GM12878 (cell line): ENCODE results near the gene GFRA1.

ENCODE experiments used
- CHD2 ChIP-seq: IDR thresholded peaks from 2 replicates; pipeline ENCODE4 v1.6.1; 2011; ENCODE audit warnings: low read depth, low read length, improper control_type of control experiment, borderline replicate concordance
- GABPA ChIP-seq: IDR thresholded peaks from 2 replicates; pipeline ENCODE4 v1.6.1; 2014; ENCODE audit warnings: antibody characterized with exemption, low read depth, mild to moderate bottlenecking, inconsistent platforms
- HDAC6 ChIP-seq: fragments of 200-600 bp; sonication (generic); IDR thresholded peaks from one replicate; pipeline ENCODE4 v1.8.0; 2017; ENCODE audit warnings: antibody characterized with exemption; ENCODE audit not compliant: unreplicated experiment
- POLR2AphosphoS5 ChIP-seq: IDR thresholded peaks from 2 replicates; pipeline ENCODE4 v1.6.1; 2011; ENCODE audit warnings: mild to moderate bottlenecking, low read length, inconsistent platforms
- SIN3A ChIP-seq: IDR thresholded peaks from 2 replicates; pipeline ENCODE4 v1.6.1; 2012; ENCODE audit warnings: low read depth, low read length, improper control_type of control experiment
- TAF1 ChIP-seq: IDR thresholded peaks from 2 replicates; pipeline ENCODE4 v1.6.1; 2011; ENCODE audit warnings: mild to moderate bottlenecking, low read depth, low read length, borderline replicate concordance
- TF ChIP-seq, protein P1 (sequence below), 3 experiments: IDR thresholded peaks in 2 of 3; conservative IDR thresholded peaks in 1 of 3; 2 replicates each; pipeline ENCODE4 v1.5.1; 2011; ENCODE audit warnings: low read depth in 3 of 3, low read length in 3 of 3, mild to moderate bottlenecking in 3 of 3, control low read depth in 2 of 3, moderate library complexity in 2 of 3, inconsistent platforms in 1 of 3, mixed read lengths in 1 of 3; ENCODE audit not compliant: control insufficient read depth in 2 of 3, insufficient read depth in 1 of 3; ENCODE audit errors: extremely low read depth in 1 of 3
- TF ChIP-seq, protein P2 (sequence below): IDR thresholded peaks from 2 replicates; pipeline ENCODE4 v1.6.1; 2011; ENCODE audit warnings: low read depth, mild to moderate bottlenecking, low read length, moderate library complexity, borderline replicate concordance; ENCODE audit errors: extremely low read depth
- TF ChIP-seq, protein P3 (sequence below): fragments of 450-650 bp; IDR thresholded peaks from 2 replicates; pipeline ENCODE4 v1.6.1; 2014; ENCODE audit warnings: mild to moderate bottlenecking

- TF ChIP-seq SIN3A = no peak
- TF ChIP-seq, protein P1, sequence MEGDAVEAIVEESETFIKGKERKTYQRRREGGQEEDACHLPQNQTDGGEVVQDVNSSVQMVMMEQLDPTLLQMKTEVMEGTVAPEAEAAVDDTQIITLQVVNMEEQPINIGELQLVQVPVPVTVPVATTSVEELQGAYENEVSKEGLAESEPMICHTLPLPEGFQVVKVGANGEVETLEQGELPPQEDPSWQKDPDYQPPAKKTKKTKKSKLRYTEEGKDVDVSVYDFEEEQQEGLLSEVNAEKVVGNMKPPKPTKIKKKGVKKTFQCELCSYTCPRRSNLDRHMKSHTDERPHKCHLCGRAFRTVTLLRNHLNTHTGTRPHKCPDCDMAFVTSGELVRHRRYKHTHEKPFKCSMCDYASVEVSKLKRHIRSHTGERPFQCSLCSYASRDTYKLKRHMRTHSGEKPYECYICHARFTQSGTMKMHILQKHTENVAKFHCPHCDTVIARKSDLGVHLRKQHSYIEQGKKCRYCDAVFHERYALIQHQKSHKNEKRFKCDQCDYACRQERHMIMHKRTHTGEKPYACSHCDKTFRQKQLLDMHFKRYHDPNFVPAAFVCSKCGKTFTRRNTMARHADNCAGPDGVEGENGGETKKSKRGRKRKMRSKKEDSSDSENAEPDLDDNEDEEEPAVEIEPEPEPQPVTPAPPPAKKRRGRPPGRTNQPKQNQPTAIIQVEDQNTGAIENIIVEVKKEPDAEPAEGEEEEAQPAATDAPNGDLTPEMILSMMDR (IDR thresholded peaks at IDR 0.05 in 2 of 3, conservative IDR thresholded peaks at IDR 0.05 in 1 of 3; ENCODE audit: control insufficient read depth in 2 of 3, extremely low read depth in 1 of 3, insufficient read depth in 1 of 3, low read depth in 3 of 3, low read length in 3 of 3) = no peak
- TF ChIP-seq HDAC6 = no peak
- TF ChIP-seq, protein P2, sequence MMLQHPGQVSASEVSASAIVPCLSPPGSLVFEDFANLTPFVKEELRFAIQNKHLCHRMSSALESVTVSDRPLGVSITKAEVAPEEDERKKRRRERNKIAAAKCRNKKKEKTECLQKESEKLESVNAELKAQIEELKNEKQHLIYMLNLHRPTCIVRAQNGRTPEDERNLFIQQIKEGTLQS = no peak
- TF ChIP-seq GABPA = no peak
- no peak for TF ChIP-seq CHD2
- TF ChIP-seq TAF1 = no peak
- no peak for TF ChIP-seq POLR2AphosphoS5
- TF ChIP-seq, protein P3, sequence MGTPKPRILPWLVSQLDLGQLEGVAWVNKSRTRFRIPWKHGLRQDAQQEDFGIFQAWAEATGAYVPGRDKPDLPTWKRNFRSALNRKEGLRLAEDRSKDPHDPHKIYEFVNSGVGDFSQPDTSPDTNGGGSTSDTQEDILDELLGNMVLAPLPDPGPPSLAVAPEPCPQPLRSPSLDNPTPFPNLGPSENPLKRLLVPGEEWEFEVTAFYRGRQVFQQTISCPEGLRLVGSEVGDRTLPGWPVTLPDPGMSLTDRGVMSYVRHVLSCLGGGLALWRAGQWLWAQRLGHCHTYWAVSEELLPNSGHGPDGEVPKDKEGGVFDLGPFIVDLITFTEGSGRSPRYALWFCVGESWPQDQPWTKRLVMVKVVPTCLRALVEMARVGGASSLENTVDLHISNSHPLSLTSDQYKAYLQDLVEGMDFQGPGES = no peak
Observed at GRCh38 chr10:116265686-116266085, 7.3 kb downstream of the GFRA1 start.
